Thoracic aorta (tissue), 2 donors: ENCODE results near the gene MFAP4. TPM values are rescaled to one million over a fixed set of nuclear protein-coding genes. Genes with fewer than 3 reads are reported as not detected.

ENCODE experiments used
- ATAC-seq: fragments of 150-250 bp; one replicate; pipeline ENCODE4 v1.8.0; 2017; ENCODE audit warnings: low read depth; ENCODE audit not compliant: insufficient number of reproducible peaks, low FRiP score
- DNase-seq: peaks from one replicate; pipeline ENCODE4 v3.0.0-alpha.2; 2020; ENCODE audit warnings: low spot score
- H3K27ac ChIP-seq, 2 donors: fragments of 200-600 bp; sonication (generic); 1 replicate in 1 of 2; 2 replicates in 1 of 2; pipeline ENCODE4 v1.5.1; 2016; ENCODE audit warnings: mild to moderate bottlenecking in 2 of 2, moderate library complexity in 2 of 2
- H3K27me3 ChIP-seq: fragments of 200-600 bp; sonication (generic); replicated peaks from 2 replicates; pipeline ENCODE4 v1.6.0; 2016; ENCODE audit warnings: mild to moderate bottlenecking; ENCODE audit not compliant: insufficient read depth
- H3K36me3 ChIP-seq: fragments of 200-600 bp; sonication (generic); one replicate; pipeline ENCODE4 v1.5.1; 2016
- H3K4me1 ChIP-seq, 2 donors: fragments of 200-600 bp; sonication (generic); 1 replicate in 1 of 2; 2 replicates in 1 of 2; pipeline versions ENCODE4 v1.5.1 to v1.6.0; 2016; ENCODE audit warnings: low read depth in 2 of 2, mild to moderate bottlenecking in 1 of 2; ENCODE audit not compliant: control insufficient read depth in 1 of 2
- H3K4me3 ChIP-seq: fragments of 200-600 bp; sonication (generic); 2 replicates; pipeline ENCODE4 v1.5.1; 2016; ENCODE audit warnings: mild to moderate bottlenecking
- H3K9me3 ChIP-seq: fragments of 200-600 bp; sonication (generic); 2 replicates; pipeline ENCODE4 v1.5.1; 2016
- total RNA-seq, 2 donors: library from RNA; depleted of rRNA; stranded (reverse); fragments of >200 nt; gene quantifications; one replicate each; pipeline versions ENCODE4 v1.1.0 to v1.2.3, GENCODE V29; 2016
- TF ChIP-seq, protein P1 (sequence below): fragments of 200-600 bp; sonication (generic); IDR thresholded peaks from one replicate; pipeline ENCODE4 v1.5.1; 2019; ENCODE audit warnings: antibody characterized with exemption

Gene MFAP4
- total RNA-seq, 2 donors from 2014 or later: 425 to 501 TPM

DNA sequence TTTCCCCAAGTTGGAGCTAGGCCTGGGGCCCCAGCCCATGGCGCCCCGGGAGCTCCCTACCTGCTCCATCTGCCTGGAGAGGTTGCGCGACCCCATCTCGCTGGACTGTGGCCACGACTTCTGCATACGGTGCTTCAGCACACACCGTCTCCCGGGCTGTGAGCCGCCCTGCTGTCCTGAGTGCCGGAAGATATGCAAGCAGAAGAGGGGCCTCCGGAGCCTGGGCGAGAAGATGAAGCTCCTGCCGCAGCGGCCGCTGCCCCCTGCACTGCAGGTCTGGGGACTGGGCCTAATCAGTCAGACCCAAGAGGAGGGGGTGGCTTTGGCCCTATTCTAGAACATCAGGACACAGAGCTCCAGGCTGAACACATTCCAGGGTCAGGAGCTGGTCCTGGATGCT, 25.5 kb upstream of the MFAP4 start:
- no peaks in the 10 kb centered on the region for H3K9me3 ChIP-seq
- no peaks in the 10 kb centered on the region for H3K36me3 ChIP-seq
- TF ChIP-seq, protein P1, sequence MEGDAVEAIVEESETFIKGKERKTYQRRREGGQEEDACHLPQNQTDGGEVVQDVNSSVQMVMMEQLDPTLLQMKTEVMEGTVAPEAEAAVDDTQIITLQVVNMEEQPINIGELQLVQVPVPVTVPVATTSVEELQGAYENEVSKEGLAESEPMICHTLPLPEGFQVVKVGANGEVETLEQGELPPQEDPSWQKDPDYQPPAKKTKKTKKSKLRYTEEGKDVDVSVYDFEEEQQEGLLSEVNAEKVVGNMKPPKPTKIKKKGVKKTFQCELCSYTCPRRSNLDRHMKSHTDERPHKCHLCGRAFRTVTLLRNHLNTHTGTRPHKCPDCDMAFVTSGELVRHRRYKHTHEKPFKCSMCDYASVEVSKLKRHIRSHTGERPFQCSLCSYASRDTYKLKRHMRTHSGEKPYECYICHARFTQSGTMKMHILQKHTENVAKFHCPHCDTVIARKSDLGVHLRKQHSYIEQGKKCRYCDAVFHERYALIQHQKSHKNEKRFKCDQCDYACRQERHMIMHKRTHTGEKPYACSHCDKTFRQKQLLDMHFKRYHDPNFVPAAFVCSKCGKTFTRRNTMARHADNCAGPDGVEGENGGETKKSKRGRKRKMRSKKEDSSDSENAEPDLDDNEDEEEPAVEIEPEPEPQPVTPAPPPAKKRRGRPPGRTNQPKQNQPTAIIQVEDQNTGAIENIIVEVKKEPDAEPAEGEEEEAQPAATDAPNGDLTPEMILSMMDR: no peak
- peaks cover 0 to 13% of the 10 kb centered on the region in 2 donors for H3K4me1 ChIP-seq
- H3K27me3 ChIP-seq: no peaks in the 10 kb centered on the region
- no peak overlapping the region for H3K4me3 ChIP-seq
- ATAC-seq: no peak
- no peak for DNase-seq
- no peak overlapping the region for H3K27ac ChIP-seq

DNA sequence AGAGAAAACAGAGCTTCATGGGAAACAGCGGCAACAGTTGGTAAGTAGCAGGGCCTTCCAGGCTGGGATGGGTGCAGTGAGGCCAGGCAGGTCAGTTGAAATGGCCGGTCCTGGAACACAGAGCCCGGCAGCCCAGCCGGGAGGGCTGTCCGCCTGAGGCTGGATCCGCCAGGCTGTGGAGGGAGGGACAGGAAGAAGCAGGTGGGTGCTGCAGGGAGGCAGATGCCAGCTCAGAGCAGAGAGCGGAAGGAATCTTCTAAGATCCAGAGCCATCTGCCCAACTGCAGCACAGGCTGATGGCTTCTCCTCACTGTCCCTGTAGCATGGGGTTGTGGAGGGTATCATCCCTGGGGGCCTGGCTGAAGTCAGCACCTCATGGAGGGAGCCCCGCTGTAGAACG, 24.6 kb upstream of the MFAP4 start:
- Histone ChIP-seq H3K4me1 (peaks cover 0 to 13% of the 10 kb centered on the region in 2 donors), H3K27me3 (no peaks in the 10 kb centered on the region), H3K9me3 (no peaks in the 10 kb centered on the region), H3K4me3 (no peak overlapping the region), H3K27ac (no peak overlapping the region), H3K36me3 (no peaks in the 10 kb centered on the region)
- TF ChIP-seq, protein P1: no peak
- no peak for DNase-seq
- no peak for ATAC-seq

DNA sequence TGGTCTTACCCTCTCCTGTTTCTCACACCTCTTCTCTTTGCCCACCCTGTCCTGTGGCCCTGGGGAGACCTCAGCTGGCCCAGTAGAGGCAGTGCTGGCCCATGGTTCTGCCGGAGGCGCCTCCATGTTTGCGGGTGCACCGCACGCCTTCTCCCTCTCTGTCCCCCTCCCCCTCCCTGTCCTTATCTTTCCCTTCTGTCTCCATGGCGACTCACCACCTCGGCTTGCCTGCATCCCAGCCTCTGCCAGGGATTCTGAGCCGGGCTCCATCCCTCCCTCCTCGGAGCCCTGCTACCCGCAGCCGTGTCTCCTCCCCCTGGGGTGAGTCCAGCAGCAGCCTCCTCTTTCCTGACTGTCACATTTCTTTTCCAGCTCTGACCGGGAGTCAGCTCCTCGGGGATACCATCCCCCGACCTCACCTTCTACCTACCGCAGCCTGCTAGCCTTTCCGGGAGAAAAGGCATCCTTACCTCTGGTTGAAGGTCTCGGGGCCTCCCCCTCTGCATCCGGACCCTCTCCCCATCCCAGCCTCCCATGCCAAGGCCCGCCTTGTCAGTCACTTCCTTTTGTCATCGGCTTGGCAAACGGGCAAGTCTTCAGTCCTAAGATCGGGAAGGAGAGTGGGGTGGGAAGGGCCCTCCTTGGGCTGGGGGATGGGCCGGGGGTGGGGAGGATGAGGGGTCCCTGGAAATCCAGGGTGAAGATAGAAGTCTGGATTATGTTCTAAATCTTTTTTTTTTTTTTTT, 24.1 kb upstream of the MFAP4 start, which contains the start of gene RNF112:
Gene RNF112 (plus strand): TSS at position 358 of the 746 bp plus-strand sequence. CDS start 177 bp downstream, at position 535.
- H3K9me3 ChIP-seq: no peaks in the 10 kb centered on the region
- ATAC-seq: no peak
- TF ChIP-seq, protein P1: peak; percentile 33
- H3K4me3 ChIP-seq: peak within 1 kb of the TSS; percentile 37
- no peaks in the 10 kb centered on the region for H3K27me3 ChIP-seq
- DNase-seq: no peak
- H3K27ac ChIP-seq: no peak within 1 kb of the TSS
- no peaks in the 10 kb centered on the region for H3K36me3 ChIP-seq
- H3K4me1 ChIP-seq: peaks cover 0 to 13% of the 10 kb centered on the region in 2 donors

DNA sequence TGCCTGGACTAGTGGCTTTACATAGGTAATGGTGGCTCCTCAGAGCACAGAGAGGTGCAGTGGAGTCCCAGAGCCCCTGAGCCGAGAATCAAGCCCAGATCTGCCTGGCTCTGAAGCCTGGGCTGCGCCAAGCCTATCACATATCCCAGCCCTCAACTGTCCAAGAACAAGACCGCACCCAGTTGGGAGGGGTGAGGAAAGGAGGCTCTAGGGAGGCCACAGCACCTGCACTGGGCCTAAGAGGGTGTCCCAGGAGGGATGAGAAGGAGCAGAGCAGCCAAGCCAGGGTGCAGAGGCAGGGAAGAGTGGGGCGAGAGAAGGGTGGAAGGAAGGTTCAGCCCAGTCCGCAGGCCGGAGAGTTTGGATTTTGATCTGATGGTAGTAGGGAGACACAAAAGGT, 23.1 kb upstream of the MFAP4 start:
- ATAC-seq (no peak), DNase-seq (no peak)
- Histone ChIP-seq H3K4me1 (peaks cover 0 to 13% of the 10 kb centered on the region in 2 donors), H3K4me3 (no peak overlapping the region), H3K9me3 (no peaks in the 10 kb centered on the region), H3K27ac (no peak overlapping the region), H3K36me3 (no peaks in the 10 kb centered on the region), H3K27me3 (no peaks in the 10 kb centered on the region)
- TF ChIP-seq, protein P1: no peak

DNA sequence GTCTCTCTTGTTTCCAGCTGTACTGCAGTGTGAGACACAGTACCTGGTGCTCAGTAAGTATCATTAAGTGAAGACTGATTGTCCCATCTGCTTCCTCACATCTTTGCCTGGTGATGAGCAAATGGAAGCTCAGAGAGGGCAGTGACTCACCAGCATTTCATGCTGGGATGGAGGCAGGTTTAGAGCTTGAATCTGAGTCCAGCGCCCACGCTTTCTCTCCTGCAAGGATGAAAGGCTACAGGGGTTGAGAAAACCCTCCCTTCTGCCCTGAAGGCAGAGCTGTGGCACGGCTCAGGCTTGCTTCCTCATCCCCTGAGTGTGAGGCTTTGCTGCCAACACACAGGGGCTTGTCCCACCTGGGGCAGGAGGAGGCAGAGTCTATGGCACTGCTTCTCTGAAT, 22.5 kb upstream of the MFAP4 start:
- no peak overlapping the region for H3K27ac ChIP-seq
- H3K4me3 ChIP-seq: no peak overlapping the region
- TF ChIP-seq, protein P1: no peak
- peaks cover 0 to 13% of the 10 kb centered on the region in 2 donors for H3K4me1 ChIP-seq
- H3K27me3 ChIP-seq: no peaks in the 10 kb centered on the region
- H3K9me3 ChIP-seq: no peaks in the 10 kb centered on the region
- no peak for DNase-seq
- H3K36me3 ChIP-seq: no peaks in the 10 kb centered on the region
- no peak for ATAC-seq
